K562 (cell line): Measurements from ENCODE around the gene TNFSF9. TPM values are rescaled to one million over a fixed set of nuclear protein-coding genes. Genes with fewer than 3 reads are reported as not detected.

Experiments
- AFF1 ChIP-seq, 2 experiments: fragments of 450-650 bp; IDR thresholded peaks; 2 replicates each; pipeline ENCODE4 v1.6.1; 2018; ENCODE audit warnings: mild to moderate bottlenecking in 2 of 2, low read depth in 1 of 2; ENCODE audit not compliant: partially characterized antibody in 2 of 2
- AFF4 ChIP-seq: sonication (generic); formaldehyde crosslinking; IDR thresholded peaks from 2 replicates; pipeline ENCODE4 v1.8.0; 2023; ENCODE audit warnings: mild to moderate bottlenecking, missing genetic modification reagents
- BACH1 ChIP-seq: fragments of 200-800 bp; sonication (Bioruptor generic); IDR thresholded peaks from 2 replicates; pipeline ENCODE4 v1.6.1; 2016; ENCODE audit warnings: missing genetic modification characterization, missing compliant biosample characterization
- BRF2 ChIP-seq: IDR thresholded peaks from 3 replicates; pipeline ENCODE4 v1.6.1; 2011; ENCODE audit warnings: borderline replicate concordance, mild to moderate bottlenecking; ENCODE audit not compliant: insufficient read length, insufficient read depth
- GABPA ChIP-seq: fragments of 200-800 bp; sonication (Bioruptor generic); conservative IDR thresholded peaks from 2 replicates; pipeline ENCODE4 v1.6.1; 2016; ENCODE audit warnings: low read depth, missing genetic modification characterization, missing compliant biosample characterization
- HMBOX1 ChIP-seq: sonication (generic); IDR thresholded peaks from 2 replicates; pipeline ENCODE4 v1.6.1; 2016
- NFRKB ChIP-seq: fragments of 450-650 bp; IDR thresholded peaks from 2 replicates; pipeline ENCODE4 v1.6.1; 2016; ENCODE audit warnings: low read depth
- PCBP1 ChIP-seq: fragments of 200-400 bp; formaldehyde crosslinking; IDR thresholded peaks from 2 replicates; pipeline ENCODE4 v1.6.1; 2018; ENCODE audit warnings: mild to moderate bottlenecking, low read depth, low read length; ENCODE audit not compliant: poor library complexity, severe bottlenecking
- PHF20 ChIP-seq: fragments of 450-650 bp; IDR thresholded peaks from 2 replicates; pipeline ENCODE4 v1.6.1; 2018; ENCODE audit not compliant: partially characterized antibody
- POLR2A ChIP-seq: fragments of 450-650 bp; conservative IDR thresholded peaks from 2 replicates; pipeline ENCODE4 v1.6.1; 2016
- SMARCE1 ChIP-seq: fragments of 450-650 bp; IDR thresholded peaks from 2 replicates; pipeline ENCODE4 v1.7.1; 2016; ENCODE audit warnings: mild to moderate bottlenecking
- SP2 ChIP-seq: IDR thresholded peaks from 2 replicates; pipeline ENCODE4 v1.6.1; 2011; ENCODE audit warnings: mild to moderate bottlenecking, low read depth, low read length, moderate library complexity; ENCODE audit not compliant: poor library complexity, severe bottlenecking; ENCODE audit errors: extremely low read depth
- SPI1 ChIP-seq: IDR thresholded peaks from 2 replicates; pipeline ENCODE4 v1.6.1; 2011; ENCODE audit warnings: low read depth, low read length, control low read depth, borderline replicate concordance
- ZNF3 ChIP-seq: fragments of 250-450 bp; sonication (Bioruptor Pico); IDR thresholded peaks from 2 replicates; pipeline ENCODE4 v1.5.0; 2021; ENCODE audit warnings: mild to moderate bottlenecking, moderate library complexity
- ZNF398 ChIP-seq: fragments of 250-450 bp; sonication (Bioruptor Pico); IDR thresholded peaks from 2 replicates; pipeline ENCODE4 v1.8.0; 2021; ENCODE audit warnings: moderate library complexity, mild to moderate bottlenecking, inconsistent platforms
- ZSCAN29 ChIP-seq: fragments of 450-650 bp; IDR thresholded peaks from 2 replicates; pipeline ENCODE4 v1.6.1; 2017
- polyA plus RNA-seq, 8 experiments: library from polyadenylated mRNA; depleted of rRNA in 4 of 8; stranded (reverse) in 5 of 8; unstranded in 3 of 8; fragments of >200 nt; fragmentation: Nextera tagmentation in 2 of 8; fragmentation: Illumina TruSeq in 1 of 8; extraction: Ambion mirVana in 2 of 8; extraction: Trizol in 1 of 8; gene quantifications; 2 replicates each; pipeline versions ENCODE4 v1.2.1 to v1.2.3, GENCODE V29; 2011 to 2014; ENCODE audit warnings: inconsistent platforms in 1 of 8, missing spikeins in 1 of 8
- total RNA-seq, 7 experiments: library from RNA; depleted of rRNA in 6 of 7; stranded (reverse); fragments of >200 nt in 6 of 7; fragmentation: Illumina TruSeq in 2 of 7; extraction: Trizol in 2 of 7; gene quantifications; 2 replicates each; pipeline versions ENCODE4 v1.2.1 to v1.2.3, GENCODE V29; 2011 to 2021; ENCODE audit warnings: low replicate concordance in 1 of 7

The TNFSF9 gene
- total and polyA plus RNA-seq, 9 of the 15 experiments (the other 6 are each of a cell fraction or from before 2014, with no cell fraction given): 1.4 to 17.9 (median 6.5) TPM

- TF ChIP-seq SP2 (no peak), ZSCAN29 (no peak), ZNF3 (CRISPR knock-in tag) (no peak), GABPA (tag) (no peak), PCBP1 (peak; percentile 90), SMARCE1 (no peak), NFRKB (no peak), BACH1 (tag) (no peak), SPI1 (no peak), ZNF398 (CRISPR knock-in tag) (no peak), HMBOX1 (no peak), AFF1 (IDR thresholded peaks at IDR 0.05; ENCODE audit: low read depth in 1 of 2, partially characterized antibody in 2 of 2) (no peak), BRF2 (no peak), POLR2A (no peak), AFF4 (CRISPR knock-in tag) (peak; percentile 98), PHF20 (peak; percentile 28)
These were observed 533 bp downstream of the TNFSF9 start (continued) for GRCh38 chr19:6531163-6531955.
